ENCODE results near the gene TPSD1.
A peak's percentile ranks its signal among the peaks of the same experiment; 100 is the strongest.
"Not testable (repeated sequence)": the region's sequence is repeated elsewhere in the genome, so short reads cannot be mapped to it uniquely, and the experiment has no call there.

TPSD1 gene

GRCh38 chr16:1283996-1284616 lies 28.2 kb downstream of the TPSD1 start:
- no peak for DNase-seq

GRCh38 chr16:1285669-1286512 lies 30.0 kb downstream of the TPSD1 start:
- no peak for DNase-seq

- DNase-seq = no peak
These were observed 30.7 kb downstream of the TPSD1 start for GRCh38 chr16:1286513-1287094.

GRCh38 chr16:1287982-1288670 lies 32.3 kb downstream of the TPSD1 start:
- DNase-seq = peak; percentile 80

- peak; percentile 74 for DNase-seq
These were observed 33.1 kb downstream of the TPSD1 start for GRCh38 chr16:1288813-1289476.

- no peak for DNase-seq
These were observed 33.6 kb downstream of the TPSD1 start for GRCh38 chr16:1289477-1289866.

- peak; percentile 85 for DNase-seq
These were observed 34.2 kb downstream of the TPSD1 start for GRCh38 chr16:1290063-1290501.

GRCh38 chr16:1290860-1291575 lies 35.1 kb downstream of the TPSD1 start:
- DNase-seq = no peak

GRCh38 chr16:1291576-1291974 lies 35.7 kb downstream of the TPSD1 start:
- DNase-seq = no peak

- DNase-seq = not testable (repeated sequence)
These were observed 36.3 kb downstream of the TPSD1 start for GRCh38 chr16:1292208-1292607.

- not testable (repeated sequence) for DNase-seq
These were observed 36.9 kb downstream of the TPSD1 start for GRCh38 chr16:1292808-1293207.

GRCh38 chr16:1293921-1294656 lies 38.2 kb downstream of the TPSD1 start:
- peak; percentile 81 for DNase-seq

- DNase-seq = no peak
These were observed 39.6 kb downstream of the TPSD1 start for GRCh38 chr16:1295465-1295864.

GRCh38 chr16:1296688-1297017 lies 40.8 kb downstream of the TPSD1 start:
- not testable (repeated sequence) for DNase-seq

GRCh38 chr16:1297018-1297696 lies 41.3 kb downstream of the TPSD1 start:
- peak; percentile 94 for DNase-seq

GRCh38 chr16:1298406-1298805 lies 42.5 kb downstream of the TPSD1 start:
- DNase-seq = no peak

- no peak for DNase-seq
These were observed 43.4 kb downstream of the TPSD1 start for GRCh38 chr16:1299012-1299867.

GRCh38 chr16:1299868-1300203 lies 44.0 kb downstream of the TPSD1 start:
- no peak for DNase-seq

GRCh38 chr16:1300664-1301476 lies 45.0 kb downstream of the TPSD1 start:
- peak; percentile 94 for DNase-seq
